NCI-H187 (cell line): Measurements from ENCODE around the gene KIF12.
"Not testable (repeated sequence)": the region's sequence is repeated elsewhere in the genome, so short reads cannot be mapped to it uniquely, and the experiment has no call there.

Experiments used
- DNase-seq, 2 experiments: peaks; one replicate each; lab custom pipeline; 2025; lab: John Stamatoyannopoulos, UW

Gene KIF12

GRCh38 chr9:114084282-114085073, 14.6 kb downstream of the KIF12 start:
- no peak for DNase-seq

GRCh38 chr9:114083666-114084065, 15.4 kb downstream of the KIF12 start:
- DNase-seq: no peak

GRCh38 chr9:114082763-114083412, 16.2 kb downstream of the KIF12 start:
- DNase-seq: not testable (repeated sequence)

- peak in 1 of 2 experiments; percentile 14 for DNase-seq
Measured at GRCh38 chr9:114082017-114082762, 16.9 kb downstream of the KIF12 start.

DNA sequence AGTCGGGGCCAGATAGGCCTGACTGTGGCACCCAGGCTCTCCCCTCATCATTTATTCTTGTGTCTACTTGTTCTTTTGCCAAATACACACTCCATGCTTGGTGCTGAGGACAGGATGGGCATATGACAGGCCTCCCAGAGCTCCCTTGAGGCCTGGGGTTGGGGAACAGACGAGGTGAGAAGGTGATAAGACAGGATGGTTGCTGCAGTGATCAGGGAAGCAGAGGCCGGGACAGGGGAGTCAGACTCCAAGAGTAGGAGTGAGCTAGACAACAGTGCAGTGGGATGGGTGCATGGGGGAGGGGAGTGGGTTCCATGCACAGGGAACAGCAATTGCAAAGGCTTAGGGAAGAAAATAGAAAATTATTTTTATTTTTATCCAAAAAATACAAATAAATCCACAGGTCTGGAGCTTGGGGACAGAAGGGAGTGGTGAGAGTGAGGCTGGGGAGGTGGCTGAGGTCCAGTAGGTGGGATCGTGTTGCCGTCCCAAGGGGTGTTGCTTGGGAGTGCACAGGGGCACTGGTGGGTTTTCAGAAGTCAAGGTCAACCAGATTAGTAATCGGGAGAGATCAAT, 17.6 kb downstream of the KIF12 start:
- DNase-seq: no peak

DNA sequence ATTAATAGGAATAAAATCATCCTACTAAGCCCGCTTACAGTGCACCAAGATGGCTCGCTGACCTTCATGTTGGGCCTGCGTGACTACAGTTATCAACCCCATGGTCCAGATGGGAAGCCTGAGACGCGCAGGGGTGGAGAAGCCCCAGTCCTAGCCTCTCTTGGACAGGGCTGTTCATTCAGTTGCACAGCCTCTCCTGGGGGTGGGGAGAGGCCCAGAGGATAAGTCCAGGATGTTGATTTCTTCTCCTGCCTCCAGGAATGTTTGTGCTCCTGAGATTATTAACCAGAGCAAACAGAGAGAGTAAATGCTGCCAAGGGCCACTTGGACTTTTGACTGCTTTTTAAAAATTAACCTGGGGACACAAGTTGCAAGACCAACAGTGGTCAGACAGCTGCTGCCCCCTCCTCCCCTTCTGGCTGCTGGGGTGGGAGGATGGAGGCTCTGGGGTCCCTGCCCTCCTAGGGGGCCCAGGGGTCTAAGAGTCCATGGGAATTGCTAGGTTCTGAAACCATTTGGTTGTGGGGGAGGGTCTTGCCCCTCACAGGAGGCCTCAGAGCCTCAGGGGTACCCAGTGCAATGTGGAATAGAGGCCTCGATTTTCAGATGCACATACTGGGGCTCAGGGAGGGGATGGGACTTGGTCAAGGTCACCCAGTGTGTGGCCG, 18.2 kb downstream of the KIF12 start:
- no peak for DNase-seq

GRCh38 chr9:114080195-114080772, 18.8 kb downstream of the KIF12 start:
- no peak for DNase-seq

DNA sequence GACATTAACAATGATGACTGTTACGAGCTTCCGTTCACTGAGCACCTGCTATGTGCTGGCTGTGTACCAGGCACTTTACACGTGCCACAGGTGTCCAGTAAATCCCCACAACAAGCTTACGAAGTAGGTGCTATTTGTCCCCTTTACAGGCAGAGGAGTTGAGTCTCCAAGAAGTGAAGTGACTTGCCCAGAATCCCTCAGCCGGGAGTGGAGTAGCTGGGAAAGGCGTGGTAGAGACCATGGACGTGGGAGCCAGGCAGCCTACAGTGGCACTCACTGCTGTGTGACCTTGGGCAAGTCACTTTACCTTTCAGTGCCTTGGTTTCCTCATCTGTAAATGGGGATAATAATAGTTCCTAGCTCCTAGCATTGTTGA, 20.3 kb downstream of the KIF12 start:
- DNase-seq: no peak

GRCh38 chr9:114078021-114078780, 20.9 kb downstream of the KIF12 start, which contains the start of gene AMBP:
AMBP (minus strand) TSS chr9:114078300; CDS start chr9:114078209, 91 bp downstream.
- no peak for DNase-seq

GRCh38 chr9:114077162-114077837, 21.8 kb downstream of the KIF12 start:
- DNase-seq: no peak

- no peak for DNase-seq
Measured at GRCh38 chr9:114076237-114077161, 22.6 kb downstream of the KIF12 start.

- DNase-seq: no peak
Measured at GRCh38 chr9:114075602-114076001, 23.5 kb downstream of the KIF12 start.

- DNase-seq: no peak
Measured at GRCh38 chr9:114072184-114073140, 26.6 kb downstream of the KIF12 start.

DNA sequence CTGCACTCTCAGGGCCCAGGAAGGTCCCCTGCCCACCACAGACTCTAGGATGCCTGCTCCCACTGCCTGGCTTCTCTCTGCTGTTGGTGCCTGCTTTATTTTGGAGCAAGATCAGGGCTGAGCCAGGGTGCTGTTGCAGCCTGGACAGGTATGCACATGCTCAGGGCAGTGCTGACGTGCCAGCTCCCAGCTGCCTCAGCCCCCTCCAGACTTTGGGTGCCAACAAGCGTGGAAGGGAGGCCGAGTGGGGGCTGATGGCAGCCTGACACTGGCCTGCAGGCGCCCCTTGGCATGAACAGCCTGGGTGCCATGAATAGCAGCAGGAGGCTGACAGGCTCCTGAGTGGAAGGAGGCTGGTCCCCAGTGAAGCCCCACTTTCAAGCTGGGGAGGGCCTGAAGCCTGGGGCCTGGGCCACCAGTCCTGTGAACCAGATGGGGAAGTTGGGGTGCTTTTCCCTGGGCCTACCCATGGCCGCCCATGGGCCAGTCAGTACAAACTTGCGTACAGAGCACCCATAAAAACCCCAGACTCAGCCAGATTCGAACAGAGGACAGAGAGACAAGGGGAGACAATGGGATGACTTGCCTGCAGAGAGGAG, 27.8 kb downstream of the KIF12 start:
- DNase-seq: no peak

DNA sequence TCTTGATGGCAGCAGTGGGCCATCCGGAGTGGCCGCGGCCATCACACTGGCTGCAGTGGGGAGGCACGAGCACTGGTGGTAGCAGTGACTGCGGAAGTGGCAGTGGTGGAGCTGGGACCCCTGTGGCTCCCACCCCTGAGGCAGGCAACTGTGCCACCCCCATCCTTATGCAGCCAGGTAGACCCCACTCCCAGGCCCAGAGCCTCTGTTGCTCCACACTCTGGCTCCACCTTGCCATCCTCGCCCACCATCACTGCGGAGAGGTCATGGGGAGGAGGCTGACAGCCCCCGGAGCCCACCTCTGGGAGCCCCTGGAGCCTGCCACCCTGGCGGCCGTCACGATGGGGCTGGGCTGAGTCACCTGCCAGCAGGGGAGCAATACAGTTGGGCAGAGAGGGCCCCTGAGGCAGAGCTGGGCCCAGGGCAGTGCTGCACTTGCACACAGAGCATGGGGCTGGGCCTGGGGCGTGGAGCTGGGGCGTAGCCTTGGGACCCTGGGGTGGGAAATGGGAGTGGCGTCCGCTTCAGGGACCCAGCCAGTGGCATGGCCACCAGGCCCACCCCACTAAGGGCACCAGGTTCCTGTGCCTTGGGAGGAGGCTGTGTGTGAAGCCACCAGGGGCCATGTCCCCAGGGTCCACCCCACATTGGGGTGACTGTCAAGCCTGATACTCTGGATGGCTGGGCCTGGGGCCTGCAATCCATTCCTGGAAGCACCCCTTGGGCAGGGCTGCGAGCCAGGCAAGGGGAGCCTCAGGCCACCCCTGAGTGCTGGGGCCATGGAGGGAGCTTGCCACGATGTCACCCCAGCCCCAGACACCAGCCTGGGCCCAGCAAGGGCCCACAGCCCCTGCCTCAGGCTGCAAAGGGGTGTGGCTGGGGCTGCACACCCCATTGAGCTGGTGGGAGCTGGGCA, 28.6 kb downstream of the KIF12 start:
- DNase-seq: no peak

DNA sequence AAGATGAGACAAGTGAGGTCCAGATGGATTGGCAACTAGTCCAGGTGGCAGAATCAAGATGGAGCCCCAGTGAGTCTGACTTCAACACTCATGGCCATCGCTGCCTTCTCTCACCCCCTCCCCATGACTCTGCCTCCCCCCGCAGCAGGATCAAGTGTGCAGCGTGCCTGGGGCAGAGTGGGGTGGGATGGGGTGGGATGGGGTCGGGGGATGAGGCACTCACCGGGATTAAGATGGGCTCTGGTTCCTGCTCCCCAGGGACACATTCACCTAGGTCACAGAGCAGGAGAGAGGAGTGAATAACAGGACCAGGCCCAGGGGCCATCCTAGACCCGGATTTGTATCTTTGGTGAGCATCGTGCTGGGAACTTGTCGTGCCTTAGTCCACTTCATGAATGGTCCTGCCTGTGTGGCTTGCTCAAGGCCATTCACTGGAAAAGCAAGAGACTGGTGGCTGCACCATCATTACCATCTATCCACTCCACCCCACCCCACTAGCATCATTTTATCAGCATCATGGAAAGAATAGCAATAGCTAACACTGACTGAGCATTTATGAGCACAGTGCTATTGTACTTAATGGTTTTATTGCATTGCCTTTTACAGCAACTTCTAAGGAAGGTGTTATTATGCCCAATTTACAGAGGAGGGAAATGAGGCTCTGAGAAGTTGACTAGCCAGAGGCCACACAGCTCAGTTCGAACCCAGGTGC, 29.5 kb downstream of the KIF12 start:
- DNase-seq: no peak
